Adrenal gland (tissue), 5 donors: ENCODE data around the gene SLITRK3.

ENCODE experiments used
- CTCF ChIP-seq, 6 experiments: fragments of 450-650 bp in 4 of 6; fragments of 200-600 bp in 2 of 6; sonication (generic) in 1 of 6; IDR thresholded peaks; 1 replicate in 5 of 6; 2 replicates in 1 of 6; pipeline versions ENCODE4 v1.5.1 to v1.8.0; 2016 to 2021; ENCODE audit warnings: antibody characterized with exemption in 6 of 6, mild to moderate bottlenecking in 2 of 6, moderate library complexity in 1 of 6
- POLR2A ChIP-seq, 2 donors: fragments of 450-650 bp; IDR thresholded peaks; one replicate each; pipeline ENCODE4 v1.6.1; 2017; ENCODE audit warnings: antibody characterized with exemption in 2 of 2, mild to moderate bottlenecking in 2 of 2, moderate library complexity in 1 of 2
- donor health status: DM: no; HTN: no; CAD: no.

- TF ChIP-seq CTCF (IDR thresholded peaks at IDR 0.05) (no peak), POLR2A (IDR thresholded peaks at IDR 0.05) (no peak)
These were observed 8.3 kb upstream of the SLITRK3 start for GRCh38 chr3:165204445-165204844.
